HepG2 (cell line): ENCODE measurements around the gene CACNA1H. TPM values are rescaled to one million over a fixed set of nuclear protein-coding genes. Genes with fewer than 3 reads are reported as not detected.

Source experiments
- ATAC-seq: fragments of 200-7000 bp; cut with Tn5 transposase; 3 replicates; pipeline ENCODE4 v1.9.1; 2020; ENCODE audit warnings: mild to moderate bottlenecking, moderate library complexity
- BruUV-seq: library from RNA; stranded (reverse); fragments of 400-500 nt; replicated peaks from 2 replicates; lab custom pipeline; 2021; lab: Mats Ljungman, UMichigan
- CTCF ChIA-PET: fragments of 300-600 bp; formaldehyde crosslinking; extraction: SDS; loops from one replicate; lab custom pipeline; 2021; ENCODE audit warnings: low total read pairs, inconsistent platforms, low intra/inter-chr PET ratio; lab: Yijun Ruan, JAX
- POLR2A ChIA-PET: fragments of 350-600 bp; sonication (Branson Sonifier 250); formaldehyde crosslinking; loops from one replicate; lab custom pipeline; 2020; ENCODE audit warnings: antibody characterized with exemption, inconsistent platforms; lab: Yijun Ruan, JAX
- DNase-seq: peaks from one replicate; pipeline ENCODE4 v3.0.0-alpha.2; 2015; ENCODE audit warnings: low spot score
- FAIRE-seq: peaks from 3 replicates; lab custom pipeline; 2011; peaks lifted over from hg19 to GRCh38; lab: Jason Lieb, UNC
- H2AFZ ChIP-seq: one replicate; pipeline ENCODE4 v1.6.1; 2011; ENCODE audit warnings: low read length, inconsistent platforms
- H3K27ac ChIP-seq: fragments of 300-600 bp; 3 replicates; pipeline ENCODE4 v1.8.0; 2011; ENCODE audit warnings: mixed run types, mild to moderate bottlenecking, mixed read lengths, low read length, inconsistent platforms; ENCODE audit not compliant: insufficient read depth; ENCODE audit errors: extremely low read length
- H3K27me3 ChIP-seq, 2 experiments: fragments of 200-600 bp in 1 of 2; 2 replicates in 1 of 2; 3 replicates in 1 of 2; pipeline versions ENCODE4 v1.6.0 to v1.8.0; 2011; ENCODE audit warnings: low read length in 2 of 2, mild to moderate bottlenecking in 2 of 2, moderate library complexity in 2 of 2, inconsistent platforms in 1 of 2; ENCODE audit not compliant: insufficient read depth in 2 of 2, control insufficient read depth in 1 of 2
- H3K36me3 ChIP-seq, 2 experiments: fragments of 200-600 bp in 1 of 2; replicated peaks in 1 of 2; 2 replicates in 1 of 2; 3 replicates in 1 of 2; pipeline versions ENCODE4 v1.5.1 to v1.8.0; 2011; ENCODE audit warnings: low read length in 2 of 2, inconsistent platforms in 1 of 2; ENCODE audit not compliant: insufficient read depth in 2 of 2, control insufficient read depth in 1 of 2
- H3K4me1 ChIP-seq: 2 replicates; pipeline ENCODE4 v1.5.1; 2012; ENCODE audit warnings: low read length, inconsistent platforms; ENCODE audit not compliant: insufficient read depth
- H3K4me2 ChIP-seq: 2 replicates; pipeline ENCODE4 v1.6.0; 2011; ENCODE audit warnings: low read depth, low read length, inconsistent platforms
- H3K4me3 ChIP-seq, 3 experiments: fragments of 200-600 bp in 1 of 3; sonication (generic), shearing (Covaris generic) in 1 of 3; replicated peaks in 1 of 3; 2 replicates each; pipeline ENCODE4 v1.5.1; 2011 to 2016; ENCODE audit warnings: low read length in 3 of 3, inconsistent platforms in 2 of 3, low read depth in 2 of 3, mild to moderate bottlenecking in 2 of 3, control low read depth in 1 of 3, mixed read lengths in 1 of 3; ENCODE audit not compliant: insufficient read depth in 1 of 3
- H3K79me2 ChIP-seq: one replicate; pipeline ENCODE4 v1.6.1; 2011; ENCODE audit warnings: low read length, inconsistent platforms; ENCODE audit not compliant: insufficient read depth
- H3K9ac ChIP-seq: 2 replicates; pipeline ENCODE4 v1.6.0; 2011; ENCODE audit warnings: mild to moderate bottlenecking, low read depth, low read length, inconsistent platforms; ENCODE audit not compliant: insufficient read depth
- H3K9me3 ChIP-seq: 2 replicates; pipeline ENCODE4 v1.5.1; 2012; ENCODE audit warnings: mild to moderate bottlenecking, low read length
- H4K20me1 ChIP-seq: 2 replicates; pipeline ENCODE4 v1.6.0; 2011; ENCODE audit warnings: inconsistent platforms, mild to moderate bottlenecking, low read length, moderate library complexity; ENCODE audit not compliant: insufficient read depth
- AFF4 ChIP-seq: sonication (generic); formaldehyde crosslinking; IDR thresholded peaks from 2 replicates; pipeline ENCODE4 v1.4.0; 2020; ENCODE audit warnings: missing genetic modification reagents
- ATF5 ChIP-seq: sonication (generic); formaldehyde crosslinking; IDR thresholded peaks from 2 replicates; pipeline ENCODE4 v1.4.0; 2020; ENCODE audit warnings: mild to moderate bottlenecking, low read depth, missing genetic modification reagents
- MXD4 ChIP-seq: IDR thresholded peaks from 2 replicates; pipeline ENCODE4 v1.6.1; 2016; ENCODE audit warnings: mild to moderate bottlenecking, missing biosample characterization, missing genetic modification reagents
- NCOA5 ChIP-seq: sonication (generic); formaldehyde crosslinking; IDR thresholded peaks from 2 replicates; pipeline ENCODE4 v1.4.0; 2020; ENCODE audit warnings: missing genetic modification reagents
- NCOR1 ChIP-seq: fragments of 200-600 bp; sonication (generic); IDR thresholded peaks from 2 replicates; pipeline ENCODE4 v1.7.0; 2017; ENCODE audit warnings: antibody characterized with exemption, low read length, borderline replicate concordance
- POLR2A ChIP-seq, 2 experiments: IDR thresholded peaks; 2 replicates each; pipeline ENCODE4 v1.6.1; 2011; ENCODE audit warnings: low read depth in 2 of 2, low read length in 2 of 2, mild to moderate bottlenecking in 1 of 2, moderate library complexity in 1 of 2; ENCODE audit not compliant: insufficient read depth in 1 of 2
- TCF7 ChIP-seq: sonication (generic); IDR thresholded peaks from 2 replicates; pipeline ENCODE4 v1.6.1; 2016; ENCODE audit warnings: antibody characterized with exemption, low read depth
- ZBTB1 ChIP-seq: sonication (generic); formaldehyde crosslinking; IDR thresholded peaks from 2 replicates; pipeline ENCODE4 v1.4.0; 2020; ENCODE audit warnings: missing genetic modification reagents, borderline replicate concordance
- ZBTB3 ChIP-seq: sonication (generic); formaldehyde crosslinking; IDR thresholded peaks from 2 replicates; pipeline ENCODE4 v1.4.0; 2020; ENCODE audit warnings: low read depth, mild to moderate bottlenecking, moderate library complexity, missing genetic modification reagents, borderline replicate concordance
- ZNF326 ChIP-seq: sonication (generic); formaldehyde crosslinking; IDR thresholded peaks from 2 replicates; pipeline ENCODE4 v1.4.0; 2020; ENCODE audit warnings: missing genetic modification reagents, borderline replicate concordance
- ZNF414 ChIP-seq: sonication (generic); formaldehyde crosslinking; IDR thresholded peaks from 2 replicates; pipeline ENCODE4 v1.5.0; 2020; ENCODE audit warnings: missing genetic modification reagents
- ZNF432 ChIP-seq: sonication (generic); formaldehyde crosslinking; IDR thresholded peaks from 2 replicates; pipeline ENCODE4 v1.5.0; 2020; ENCODE audit warnings: missing genetic modification reagents, mild to moderate bottlenecking, borderline replicate concordance
- ZNF619 ChIP-seq: sonication (generic); formaldehyde crosslinking; IDR thresholded peaks from 2 replicates; pipeline ENCODE4 v1.4.0; 2020; ENCODE audit warnings: mild to moderate bottlenecking, missing genetic modification reagents
- ZNF687 ChIP-seq: sonication (generic); formaldehyde crosslinking; IDR thresholded peaks from 2 replicates; pipeline ENCODE4 v1.5.1; 2020; ENCODE audit warnings: mild to moderate bottlenecking, missing genetic modification reagents, moderate library complexity
- ZNF780A ChIP-seq: sonication (generic); formaldehyde crosslinking; IDR thresholded peaks from 2 replicates; pipeline ENCODE4 v1.8.0; 2022; ENCODE audit warnings: mild to moderate bottlenecking, missing genetic modification reagents, moderate library complexity
- ZSCAN30 ChIP-seq: sonication (generic); formaldehyde crosslinking; IDR thresholded peaks from 2 replicates; pipeline ENCODE4 v1.5.0; 2020; ENCODE audit warnings: mild to moderate bottlenecking, missing genetic modification reagents
- WGBS: methylation state at CpG from one replicate; pipeline ENCODE4 v1.1.6; 2017; ENCODE audit warnings: low lambda C conversion rate; 5-methylcytosine and 5-hydroxymethylcytosine counted together
- in situ Hi-C: cut with HindIII; loops from 2 replicates; pipeline ENCODE4 v1.10.0; 2017; ENCODE audit warnings: low pct_unique_long_range_greater_than_20kb; ENCODE audit not compliant: extremely low pct_ligation_motif_present
- intact Hi-C: fragments of 100-400 bp; cut with micrococcal nuclease; formaldehyde crosslinking; loops from one replicate; pipeline ENCODE4 v1.10.0; 2022; ENCODE audit not compliant: unreplicated experiment
- polyA plus RNA-seq, 8 experiments: library from polyadenylated mRNA; depleted of rRNA in 3 of 8; stranded (reverse) in 7 of 8; unstranded in 1 of 8; fragments of >200 nt; fragmentation: Illumina TruSeq in 4 of 8; extraction: Trizol in 4 of 8; gene quantifications; 2 replicates each; pipeline versions ENCODE4 v1.2.1 to v1.2.3, GENCODE V29; 2011 to 2016; ENCODE audit warnings: low read depth in 4 of 8, missing spikeins in 1 of 8, mixed read lengths in 1 of 8; ENCODE audit not compliant: insufficient read depth in 1 of 8
- total RNA-seq, 5 experiments: library from RNA; depleted of rRNA; stranded (reverse); fragments of >200 nt; fragmentation: Illumina TruSeq; extraction: Trizol; gene quantifications; 2 replicates each; pipeline ENCODE4 v1.2.3, GENCODE V29; 2016; ENCODE audit warnings: low read depth in 1 of 5

The CACNA1H gene
- total and polyA plus RNA-seq, 2 of the 13 experiments (the other 11 are each of a cell fraction or from before 2014, with no cell fraction given) = 0.40 to 1.8 TPM

GRCh38 chr16:1256874-1257322 is 104.0 kb downstream of the CACNA1H start:
- H3K79me2 ChIP-seq = no peaks in the 10 kb centered on the region
- no peak overlapping the region for H3K27ac ChIP-seq
- ChIA-PET CTCF (no interaction called here), POLR2A (no interaction called here)
- no peaks in the 10 kb centered on the region for H3K36me3 ChIP-seq
- FAIRE-seq (no peak), DNase-seq (no peak), ATAC-seq (peak; percentile 7; the same call in 2 of the 3 replicates)
- H3K9ac ChIP-seq = no peak overlapping the region
- no peak overlapping the region for H3K4me2 ChIP-seq
- in situ Hi-C loops = no loop called here
- BruUV-seq = no TSS peak
- WGBS = 10% methylated on average over 15 of the region's 22 CpGs
- H2AFZ ChIP-seq = no peak overlapping the region
- no peaks in the 10 kb centered on the region for H3K9me3 ChIP-seq
- no peaks in the 10 kb centered on the region for H4K20me1 ChIP-seq
- H3K27me3 ChIP-seq = peaks cover 13 to 49% of the 10 kb centered on the region in 2 experiments; a peak in 4 of 5 replicates
- intact Hi-C loops = no loop called here
- H3K4me3 ChIP-seq = no peak overlapping the region
- H3K4me1 ChIP-seq = no peaks in the 10 kb centered on the region
- no peak for TF ChIP-seq ZNF414 (CRISPR knock-in tag)
- no peak for TF ChIP-seq AFF4
- no peak for TF ChIP-seq POLR2A (IDR thresholded peaks at IDR 0.05; ENCODE audit: insufficient read depth in 1 of 2, low read depth in 2 of 2, low read length in 2 of 2)
- TF ChIP-seq MXD4 (CRISPR knock-in tag) = no peak
- no peak for TF ChIP-seq ZBTB3 (CRISPR knock-in tag)
- TF ChIP-seq ZNF326 (CRISPR knock-in tag) = no peak
- no peak for TF ChIP-seq ATF5 (CRISPR knock-in tag)
- no peak for TF ChIP-seq ZNF687 (CRISPR knock-in tag)
- TF ChIP-seq NCOR1 = no peak
- TF ChIP-seq ZNF619 (CRISPR knock-in tag) = no peak
- TF ChIP-seq ZNF432 = no peak
- TF ChIP-seq NCOA5 (CRISPR knock-in tag) = no peak
- TF ChIP-seq ZBTB1 (CRISPR knock-in tag) = no peak
- TF ChIP-seq ZNF780A (CRISPR knock-in tag) = no peak
- no peak for TF ChIP-seq ZSCAN30 (CRISPR knock-in tag)
- TF ChIP-seq TCF7 = no peak
